ENCODE data around the gene FGF6.
"Not testable (repeated sequence)": the region's sequence is repeated elsewhere in the genome, so short reads cannot be mapped to it uniquely, and the experiment has no call there.

FGF6 gene

DNA sequence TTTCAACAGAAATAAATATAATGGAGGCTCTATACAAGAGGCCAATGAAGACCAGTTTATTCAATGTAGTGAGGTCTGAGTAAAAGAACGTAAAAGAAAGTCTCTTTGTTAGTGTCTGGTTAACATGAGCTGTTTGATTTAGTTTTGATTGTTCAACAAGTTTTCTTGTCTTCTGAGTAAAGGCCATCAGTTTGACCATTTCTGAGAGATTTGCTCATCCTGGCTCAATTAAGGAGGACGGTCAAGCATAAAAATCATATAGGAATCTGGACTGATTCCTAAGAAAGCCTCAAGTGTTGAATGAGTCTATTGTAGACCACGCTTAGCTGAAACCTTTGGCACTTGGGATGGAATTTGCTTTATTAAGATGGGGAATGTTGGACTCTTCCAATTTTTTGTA is 33.6 kb downstream of the FGF6 start:
- TF ChIP-seq, protein P1, sequence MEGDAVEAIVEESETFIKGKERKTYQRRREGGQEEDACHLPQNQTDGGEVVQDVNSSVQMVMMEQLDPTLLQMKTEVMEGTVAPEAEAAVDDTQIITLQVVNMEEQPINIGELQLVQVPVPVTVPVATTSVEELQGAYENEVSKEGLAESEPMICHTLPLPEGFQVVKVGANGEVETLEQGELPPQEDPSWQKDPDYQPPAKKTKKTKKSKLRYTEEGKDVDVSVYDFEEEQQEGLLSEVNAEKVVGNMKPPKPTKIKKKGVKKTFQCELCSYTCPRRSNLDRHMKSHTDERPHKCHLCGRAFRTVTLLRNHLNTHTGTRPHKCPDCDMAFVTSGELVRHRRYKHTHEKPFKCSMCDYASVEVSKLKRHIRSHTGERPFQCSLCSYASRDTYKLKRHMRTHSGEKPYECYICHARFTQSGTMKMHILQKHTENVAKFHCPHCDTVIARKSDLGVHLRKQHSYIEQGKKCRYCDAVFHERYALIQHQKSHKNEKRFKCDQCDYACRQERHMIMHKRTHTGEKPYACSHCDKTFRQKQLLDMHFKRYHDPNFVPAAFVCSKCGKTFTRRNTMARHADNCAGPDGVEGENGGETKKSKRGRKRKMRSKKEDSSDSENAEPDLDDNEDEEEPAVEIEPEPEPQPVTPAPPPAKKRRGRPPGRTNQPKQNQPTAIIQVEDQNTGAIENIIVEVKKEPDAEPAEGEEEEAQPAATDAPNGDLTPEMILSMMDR (IDR thresholded peaks at IDR 0.05; ENCODE audit: insufficient read depth, low read depth, low read length, missing control alignments), result no peak
- H3K4me3 ChIP-seq (ENCODE audit: low read depth, low read length), result no peak overlapping the region
- no peak for DNase-seq (ENCODE audit: low read depth)

DNA sequence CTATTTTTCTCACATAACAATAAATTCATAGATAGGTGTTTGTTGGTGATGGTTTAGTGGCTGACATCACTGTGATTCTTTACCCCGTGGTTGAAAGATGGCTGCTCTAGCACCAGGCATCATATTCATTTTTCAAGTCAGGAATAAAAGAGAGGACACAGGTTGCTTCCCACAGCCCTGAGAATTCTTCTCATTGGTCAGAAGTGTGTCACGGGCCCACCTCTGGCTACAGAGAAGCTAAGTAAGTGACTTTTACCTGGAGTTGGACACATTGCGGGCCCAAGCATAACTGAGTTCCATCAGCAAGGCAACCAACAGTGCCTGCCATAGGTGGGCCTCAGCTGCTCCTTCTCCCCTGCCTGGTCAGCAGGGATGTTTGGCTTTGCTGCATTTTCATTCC is 38.5 kb downstream of the FGF6 start:
- no peak for DNase-seq (ENCODE audit: low read depth)
- TF ChIP-seq, protein P1 (IDR thresholded peaks at IDR 0.05; ENCODE audit: insufficient read depth, low read depth, low read length, missing control alignments), result no peak

DNA sequence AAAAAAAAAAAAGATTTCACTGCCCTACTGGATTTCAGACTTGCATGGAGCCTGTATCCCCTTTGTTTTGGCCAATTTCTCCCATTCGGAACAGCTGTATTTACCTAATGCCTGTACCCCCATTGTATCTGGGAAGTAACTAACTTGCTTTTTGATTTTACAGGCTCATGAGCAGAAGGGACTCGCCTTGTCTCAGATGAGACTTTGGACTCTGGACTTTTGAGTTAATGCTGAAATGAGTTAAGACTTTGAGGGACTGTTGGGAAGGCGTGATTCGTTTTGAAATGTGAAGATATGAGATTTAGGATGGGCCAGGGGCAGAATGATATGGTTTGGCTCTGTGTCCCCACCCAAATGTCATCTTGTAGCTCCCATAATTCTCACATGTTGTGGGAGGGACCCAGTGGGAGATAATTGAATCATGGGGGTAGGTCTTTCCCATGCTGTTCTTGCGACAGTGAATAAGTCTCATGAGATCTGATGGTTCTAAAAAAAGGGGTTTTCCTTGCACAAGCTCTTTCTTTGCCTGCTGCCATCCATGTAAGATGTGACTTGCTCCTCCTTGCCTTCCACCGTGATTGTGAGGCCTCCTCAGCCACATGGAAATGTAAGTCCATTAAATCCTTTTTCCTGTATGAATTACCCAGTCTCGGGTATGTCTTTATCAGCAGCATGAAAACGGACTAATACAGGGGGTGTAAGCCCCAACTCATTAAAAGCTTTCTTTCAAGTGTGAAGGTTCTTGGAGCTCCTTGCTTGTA is 40.6 kb downstream of the FGF6 start:
- DNase-seq (ENCODE audit: low read depth); H3K4me3 ChIP-seq (ENCODE audit: low read depth, low read length): not testable (repeated sequence)

More for the DNA sequence above, 38.5 kb downstream of the FGF6 start:
- H3K4me3 ChIP-seq (ENCODE audit: low read depth, low read length), result no peak overlapping the region

DNA sequence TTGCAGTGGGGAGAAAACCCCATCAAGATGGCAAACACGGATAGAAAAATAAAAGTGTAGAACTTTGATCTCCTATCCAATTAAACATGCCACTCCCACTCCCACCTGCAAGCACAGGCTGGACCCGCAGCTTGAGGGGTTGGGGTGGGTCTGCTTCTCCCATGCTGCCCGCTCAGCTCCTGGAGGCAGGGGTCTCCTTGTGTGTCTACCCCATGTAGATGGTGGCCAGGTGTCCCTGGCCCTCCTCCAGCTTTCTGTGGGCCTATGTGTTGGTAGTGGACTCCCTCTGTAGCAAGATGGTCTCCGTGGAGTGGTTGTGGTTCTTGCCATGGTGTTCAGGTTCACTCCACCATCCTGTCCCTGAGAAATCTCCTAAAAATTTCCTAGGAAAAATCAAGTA is 42.6 kb downstream of the FGF6 start:
- no peak overlapping the region for H3K4me3 ChIP-seq (ENCODE audit: low read depth, low read length)
- no peak for DNase-seq (ENCODE audit: low read depth)
- TF ChIP-seq, protein P1 (IDR thresholded peaks at IDR 0.05; ENCODE audit: insufficient read depth, low read depth, low read length, missing control alignments), result no peak

DNA sequence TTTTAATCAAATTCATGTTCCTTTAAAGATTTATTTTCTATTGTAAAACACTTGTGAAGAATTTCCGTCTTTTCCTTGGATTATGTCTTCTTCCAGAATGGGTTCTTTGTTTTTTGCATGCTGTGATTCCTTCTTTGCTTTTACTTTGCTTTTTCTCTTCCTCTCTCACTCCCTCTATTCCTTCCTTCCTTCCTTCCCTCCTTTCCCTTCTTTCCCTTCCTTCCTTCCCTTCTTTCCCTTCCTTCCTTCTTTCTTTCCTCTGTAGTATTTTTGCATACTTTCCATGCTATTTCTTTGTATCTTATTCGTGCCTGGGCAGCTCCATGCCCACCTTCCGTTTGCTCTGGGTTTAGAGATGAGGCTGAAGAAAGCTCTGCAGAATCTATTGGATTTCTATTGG is 44.5 kb downstream of the FGF6 start:
- no peak overlapping the region for H3K4me3 ChIP-seq (ENCODE audit: low read depth, low read length)
- TF ChIP-seq, protein P1 (IDR thresholded peaks at IDR 0.05; ENCODE audit: insufficient read depth, low read depth, low read length, missing control alignments), result no peak
- DNase-seq (ENCODE audit: low read depth), result no peak

DNA sequence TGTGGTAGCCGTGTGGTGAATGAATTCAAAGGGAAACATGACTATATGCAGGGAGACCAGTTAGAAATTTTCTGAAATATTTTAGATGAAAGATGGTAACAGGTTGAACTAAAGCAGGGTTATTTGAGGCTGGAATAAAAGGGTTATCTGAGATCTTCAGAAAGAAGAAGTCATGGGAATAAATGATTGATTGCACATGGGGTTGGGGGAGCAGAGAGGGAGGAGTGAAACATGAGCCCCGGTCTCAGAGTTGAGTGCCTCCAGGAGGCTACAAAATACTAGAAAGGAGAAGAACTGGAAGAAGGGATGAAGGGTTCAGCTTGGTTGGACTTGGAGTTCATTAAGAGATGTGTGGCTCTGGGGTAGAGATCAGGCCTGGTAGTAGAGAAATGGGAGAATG is 49.8 kb downstream of the FGF6 start:
- TF ChIP-seq, protein P1 (IDR thresholded peaks at IDR 0.05; ENCODE audit: insufficient read depth, low read depth, low read length, missing control alignments), result no peak
- no peak overlapping the region for H3K4me3 ChIP-seq (ENCODE audit: low read depth, low read length)
- DNase-seq (ENCODE audit: low read depth), result no peak

DNA sequence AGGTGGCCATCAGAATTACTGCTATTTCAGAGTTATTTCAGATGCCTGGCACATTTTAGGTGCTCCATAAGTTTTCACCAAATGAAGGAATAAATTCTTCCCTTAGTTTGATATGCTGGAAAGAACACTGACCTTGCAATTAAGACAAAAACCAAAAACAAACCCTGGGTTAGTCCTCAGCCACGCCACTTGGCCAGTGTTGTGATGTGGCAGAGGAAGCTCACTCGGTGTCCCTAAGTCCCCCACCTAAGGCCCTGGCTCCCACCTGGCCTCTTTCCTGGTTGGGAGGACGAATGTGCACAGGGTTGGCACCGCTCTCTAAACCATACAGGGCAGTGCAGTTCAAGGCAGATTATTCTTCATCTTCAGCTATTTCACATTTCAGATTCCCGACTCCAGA is 52.4 kb downstream of the FGF6 start:
- H3K4me3 ChIP-seq (ENCODE audit: low read depth, low read length), result no peak overlapping the region
- TF ChIP-seq, protein P1 (IDR thresholded peaks at IDR 0.05; ENCODE audit: insufficient read depth, low read depth, low read length, missing control alignments), result no peak
- no peak for DNase-seq (ENCODE audit: low read depth)

All from GM12865 (cell line).